Smooth muscle cell (in vitro differentiated cells): ENCODE measurements around the gene MTERF4. TPM values are rescaled to one million over a fixed set of nuclear protein-coding genes. Genes with fewer than 3 reads are reported as not detected.

Experiments used
- DNase-seq: peaks from one replicate; lab custom pipeline; 2025; ENCODE audit not compliant: unreplicated experiment; lab: John Stamatoyannopoulos, UW
- H2AFZ ChIP-seq: fragments of 200-600 bp; sonication (generic); 2 replicates; pipeline ENCODE4 v1.6.0; 2016; ENCODE audit warnings: antibody characterized with exemption, low read depth, mild to moderate bottlenecking
- H3F3A ChIP-seq: fragments of 200-600 bp; sonication (generic); 2 replicates; pipeline ENCODE4 v1.6.0; 2017; ENCODE audit warnings: antibody characterized with exemption, low read depth
- H3K27ac ChIP-seq: fragments of 200-600 bp; sonication (generic); 2 replicates; pipeline ENCODE4 v1.5.1; 2016; ENCODE audit warnings: low read depth, mild to moderate bottlenecking
- H3K27me3 ChIP-seq: fragments of 200-600 bp; sonication (generic); 2 replicates; pipeline ENCODE4 v1.6.1; 2016; ENCODE audit warnings: low read depth, mild to moderate bottlenecking
- H3K36me3 ChIP-seq: fragments of 200-600 bp; sonication (generic); 2 replicates; pipeline ENCODE4 v1.5.1; 2016; ENCODE audit warnings: low read depth
- H3K4me1 ChIP-seq: fragments of 200-600 bp; sonication (generic); 2 replicates; pipeline ENCODE4 v1.5.1; 2016; ENCODE audit warnings: low read depth
- H3K4me2 ChIP-seq: fragments of 200-600 bp; sonication (generic); 2 replicates; pipeline ENCODE4 v1.6.0; 2016; ENCODE audit warnings: mild to moderate bottlenecking
- H3K4me3 ChIP-seq: fragments of 200-600 bp; sonication (generic); 2 replicates; pipeline ENCODE4 v1.5.1; 2016; ENCODE audit warnings: mild to moderate bottlenecking
- H3K79me2 ChIP-seq: fragments of 200-600 bp; sonication (generic); 2 replicates; pipeline ENCODE4 v1.6.0; 2016; ENCODE audit warnings: low read depth, mild to moderate bottlenecking
- H3K9ac ChIP-seq: fragments of 200-600 bp; sonication (generic); 2 replicates; pipeline ENCODE4 v1.6.0; 2016; ENCODE audit warnings: low read depth
- H3K9me3 ChIP-seq: fragments of 200-600 bp; sonication (generic); replicated peaks from 2 replicates; pipeline ENCODE4 v1.5.1; 2016; ENCODE audit warnings: low read depth
- H4K20me1 ChIP-seq: fragments of 200-600 bp; sonication (generic); 2 replicates; pipeline ENCODE4 v1.6.0; 2016; ENCODE audit warnings: low read depth
- WGBS: methylation state at CpG from one replicate; pipeline ENCODE4 v1.1.7; 2016; ENCODE audit warnings: low lambda C conversion rate; 5-methylcytosine and 5-hydroxymethylcytosine counted together
- polyA plus RNA-seq: library from polyadenylated mRNA; unstranded; fragments of >200 nt; fragmentation: Nextera tagmentation; extraction: Ambion mirVana; gene quantifications from 2 replicates; pipeline ENCODE4 v1.2.1, GENCODE V29; 2016
- total RNA-seq: library from RNA; depleted of rRNA; stranded (reverse); fragments of >200 nt; gene quantifications from 2 replicates; pipeline ENCODE4 v1.2.3, GENCODE V29; 2014
- TF ChIP-seq, protein P1 (sequence below): fragments of 200-600 bp; sonication (generic); IDR thresholded peaks from 2 replicates; pipeline ENCODE4 v1.5.1; 2017; ENCODE audit warnings: borderline replicate concordance, mild to moderate bottlenecking, antibody characterized with exemption; ENCODE audit not compliant: insufficient read depth, poor library complexity, severe bottlenecking

MTERF4 gene
- total and polyA plus RNA-seq, 2 experiments from 2014 or later: 13.7 to 27.3 TPM

- peaks cover 6% of the 10 kb centered on the region for H3K79me2 ChIP-seq
- 91% methylated on average over 10 of the region's 10 CpGs for WGBS
- H3K27ac ChIP-seq: no peak overlapping the region
- TF ChIP-seq, protein P1, sequence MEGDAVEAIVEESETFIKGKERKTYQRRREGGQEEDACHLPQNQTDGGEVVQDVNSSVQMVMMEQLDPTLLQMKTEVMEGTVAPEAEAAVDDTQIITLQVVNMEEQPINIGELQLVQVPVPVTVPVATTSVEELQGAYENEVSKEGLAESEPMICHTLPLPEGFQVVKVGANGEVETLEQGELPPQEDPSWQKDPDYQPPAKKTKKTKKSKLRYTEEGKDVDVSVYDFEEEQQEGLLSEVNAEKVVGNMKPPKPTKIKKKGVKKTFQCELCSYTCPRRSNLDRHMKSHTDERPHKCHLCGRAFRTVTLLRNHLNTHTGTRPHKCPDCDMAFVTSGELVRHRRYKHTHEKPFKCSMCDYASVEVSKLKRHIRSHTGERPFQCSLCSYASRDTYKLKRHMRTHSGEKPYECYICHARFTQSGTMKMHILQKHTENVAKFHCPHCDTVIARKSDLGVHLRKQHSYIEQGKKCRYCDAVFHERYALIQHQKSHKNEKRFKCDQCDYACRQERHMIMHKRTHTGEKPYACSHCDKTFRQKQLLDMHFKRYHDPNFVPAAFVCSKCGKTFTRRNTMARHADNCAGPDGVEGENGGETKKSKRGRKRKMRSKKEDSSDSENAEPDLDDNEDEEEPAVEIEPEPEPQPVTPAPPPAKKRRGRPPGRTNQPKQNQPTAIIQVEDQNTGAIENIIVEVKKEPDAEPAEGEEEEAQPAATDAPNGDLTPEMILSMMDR: no peak
- no peak overlapping the region for H3K9ac ChIP-seq
- H3K4me2 ChIP-seq: no peak overlapping the region
- no peaks in the 10 kb centered on the region for H3K9me3 ChIP-seq
- no peaks in the 10 kb centered on the region for H3K4me1 ChIP-seq
- no peak overlapping the region for H3K4me3 ChIP-seq
- H3K27me3 ChIP-seq: no peaks in the 10 kb centered on the region
- H3K36me3 ChIP-seq: peaks cover 11% of the 10 kb centered on the region
- no peak overlapping the region for H2AFZ ChIP-seq
- DNase-seq: no peak
- H4K20me1 ChIP-seq: peaks cover 11% of the 10 kb centered on the region
- no peaks in the 10 kb centered on the region for H3F3A ChIP-seq
Measured at GRCh38 chr2:241091201-241091600, 10.9 kb downstream of the MTERF4 start.

DNA sequence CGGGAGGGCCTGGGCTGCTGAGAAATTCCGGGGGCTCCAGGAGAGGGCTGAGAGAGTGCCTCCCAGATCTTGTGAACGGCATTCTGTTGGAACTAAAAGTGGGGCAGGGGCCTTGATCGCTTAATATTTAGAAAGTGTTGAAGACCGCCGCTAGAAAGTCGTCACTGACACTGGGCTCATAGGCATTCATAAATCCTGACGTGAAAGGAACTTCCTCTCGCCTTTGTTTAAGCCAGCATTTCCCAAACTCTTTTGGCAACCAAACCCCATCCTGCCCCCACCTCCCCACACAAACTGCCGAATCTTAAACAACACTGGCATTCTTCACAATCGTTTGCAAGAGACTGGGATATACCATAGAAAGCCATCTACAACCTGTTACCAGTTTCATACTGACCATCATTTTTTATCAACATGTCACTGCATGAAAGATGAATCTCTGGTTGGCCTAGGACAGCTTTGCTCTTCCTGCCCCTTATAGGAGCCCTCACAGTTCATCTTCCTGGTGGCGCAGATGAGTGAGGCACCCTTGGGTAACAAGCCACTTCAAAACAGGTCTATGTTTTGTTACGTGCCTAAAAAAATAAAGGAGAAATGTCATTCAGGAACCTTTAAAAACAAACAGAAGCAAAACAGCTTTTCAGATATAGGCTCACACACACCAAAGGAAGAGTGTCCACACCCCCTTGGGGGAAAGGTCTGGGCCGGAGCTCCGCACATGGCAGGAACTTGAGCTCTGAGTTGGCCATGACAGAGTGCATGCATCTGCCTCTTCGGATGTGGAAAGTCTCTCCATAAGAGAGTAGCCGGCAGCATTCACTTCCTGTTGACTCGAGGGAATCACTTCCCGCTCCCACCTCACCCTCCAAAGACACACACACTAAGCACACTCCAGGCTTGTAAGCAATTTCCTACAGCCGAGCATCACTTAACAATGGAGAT lies 13.0 kb downstream of the MTERF4 start:
- no peaks in the 10 kb centered on the region for H3K4me1 ChIP-seq
- H3K4me2 ChIP-seq: no peak overlapping the region
- H2AFZ ChIP-seq: no peak overlapping the region
- H3K36me3 ChIP-seq: no peaks in the 10 kb centered on the region
- no peaks in the 10 kb centered on the region for H3K79me2 ChIP-seq
- H3K4me3 ChIP-seq: no peak overlapping the region
- no peaks in the 10 kb centered on the region for H3K27me3 ChIP-seq
- H4K20me1 ChIP-seq: peaks cover 7% of the 10 kb centered on the region
- DNase-seq: no peak
- no peak overlapping the region for H3K27ac ChIP-seq
- WGBS: 96% methylated on average over 20 of the region's 20 CpGs
- no peaks in the 10 kb centered on the region for H3K9me3 ChIP-seq
- TF ChIP-seq, protein P1: no peak
- H3K9ac ChIP-seq: no peak overlapping the region
- H3F3A ChIP-seq: no peaks in the 10 kb centered on the region

- Histone ChIP-seq H4K20me1 (peaks cover 7% of the 10 kb centered on the region), H3K4me1 (no peaks in the 10 kb centered on the region), H3K4me3 (no peak overlapping the region), H3K9ac (no peak overlapping the region), H3K27me3 (no peaks in the 10 kb centered on the region), H3K9me3 (no peaks in the 10 kb centered on the region), H3K36me3 (no peaks in the 10 kb centered on the region), H3F3A (no peaks in the 10 kb centered on the region), H2AFZ (no peak overlapping the region), H3K4me2 (no peak overlapping the region), H3K79me2 (no peaks in the 10 kb centered on the region), H3K27ac (no peak overlapping the region)
- no peak for DNase-seq
- TF ChIP-seq, protein P1: no peak
- 96% methylated on average over 8 of the region's 8 CpGs for WGBS
Measured at GRCh38 chr2:241088376-241088775, 13.7 kb downstream of the MTERF4 start.
